NCI-H2196 (cell line): ENCODE measurements around the gene DNTTIP2.

Experiments used
- DNase-seq: peaks from one replicate; lab custom pipeline; 2025; ENCODE audit not compliant: unreplicated experiment; lab: John Stamatoyannopoulos, UW

Gene DNTTIP2

DNA sequence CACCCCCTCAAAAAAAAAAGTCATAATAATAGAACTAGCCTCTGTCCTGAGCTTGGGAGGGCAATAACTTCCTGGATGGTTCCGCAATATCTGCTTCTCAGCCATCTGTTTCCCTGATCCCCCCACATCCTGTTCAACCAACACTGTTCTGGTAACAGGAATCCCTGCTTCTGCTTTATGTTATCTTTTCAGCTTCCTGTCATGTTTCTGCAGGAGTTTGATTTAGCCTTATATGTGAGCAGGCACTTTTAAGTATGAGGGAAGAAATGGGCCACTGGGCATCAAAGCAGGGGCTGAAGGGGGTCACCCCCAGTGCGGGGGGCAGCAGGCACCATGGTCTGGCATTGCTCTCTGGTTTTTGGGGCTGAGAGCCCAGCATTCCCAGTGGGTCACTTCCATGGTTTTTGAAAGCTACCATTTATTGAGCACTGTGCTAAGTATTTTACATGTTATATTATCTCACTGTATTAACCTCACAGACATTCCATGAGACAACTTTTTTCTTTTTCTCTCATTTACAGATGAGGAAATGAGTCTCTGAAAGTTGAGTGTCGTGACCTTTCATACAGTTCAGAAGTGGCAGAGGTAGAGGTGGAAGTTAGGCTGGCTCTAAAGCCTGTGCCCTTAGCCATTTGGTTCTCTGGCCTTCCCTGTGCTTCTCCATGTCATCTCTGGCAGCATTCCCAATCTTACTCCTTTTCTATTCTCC is 61.9 kb downstream of the DNTTIP2 start:
- DNase-seq, result no peak
